ENCODE data around the gene NUDT1. TPM values are rescaled to one million over a fixed set of nuclear protein-coding genes. Genes with fewer than 3 reads are reported as not detected.

Gene NUDT1
- total RNA-seq, 1 experiment from 2014 or later = 47.4 TPM

GRCh38 chr7:2223321-2223720 is 18.7 kb upstream of the NUDT1 start:
- H3K79me2 ChIP-seq (ENCODE audit: insufficient read depth, low read length) = peaks cover 45% of the 10 kb centered on the region
- H3K27ac ChIP-seq (ENCODE audit: low read depth, low read length) = no peak overlapping the region
- POLR2A ChIA-PET = no interaction called here
- peaks cover 0 to 20% of the 10 kb centered on the region in 2 experiments; a peak in 2 of 4 replicates for H3K36me3 ChIP-seq (ENCODE audit: control insufficient read depth in 1 of 2, insufficient read depth in 2 of 2, low read length in 2 of 2)
- no peak overlapping the region for H3K4me2 ChIP-seq (ENCODE audit: low read length)
- no peaks in the 10 kb centered on the region for H4K20me1 ChIP-seq (ENCODE audit: insufficient read depth)
- no peak for DNase-seq (ENCODE audit: low read depth, low spot score)
- peaks cover 0 to 17% of the 10 kb centered on the region in 2 experiments; a peak in 2 of 4 replicates for H3K4me1 ChIP-seq (ENCODE audit: control insufficient read depth in 1 of 2, insufficient read depth in 2 of 2, low read length in 2 of 2)
- no peak for TF ChIP-seq YY1 (IDR thresholded peaks at IDR 0.05; ENCODE audit: extremely low read depth, insufficient replicate concordance, low read depth, low read length)
- TF ChIP-seq POLR2AphosphoS5 (IDR thresholded peaks at IDR 0.05; ENCODE audit: low read depth, low read length) = no peak
- no peak for TF ChIP-seq ELF1 (IDR thresholded peaks at IDR 0.05; ENCODE audit: borderline replicate concordance, low read depth)
- no peak for TF ChIP-seq POLR2A (IDR thresholded peaks at IDR 0.05; ENCODE audit: borderline replicate concordance, extremely low read depth, insufficient read depth, insufficient read length)
- no peak for TF ChIP-seq JUND (IDR thresholded peaks at IDR 0.05)
- no peak for TF ChIP-seq TCF7L2 (IDR thresholded peaks at IDR 0.05; ENCODE audit: borderline replicate concordance, extremely low read depth, insufficient read depth, insufficient read length)
- TF ChIP-seq REST (IDR thresholded peaks at IDR 0.05; ENCODE audit: low read depth) = no peak
- TF ChIP-seq SRF (IDR thresholded peaks at IDR 0.05; ENCODE audit: low read depth) = no peak
- TF ChIP-seq ZNF274 (IDR thresholded peaks at IDR 0.05; ENCODE audit: low read depth, low read length) = no peak
- no peak for TF ChIP-seq EZH2 (IDR thresholded peaks at IDR 0.05)
- no peak for TF ChIP-seq CEBPB (IDR thresholded peaks at IDR 0.05; ENCODE audit: low read depth)
- no peak for TF ChIP-seq FOSL1 (IDR thresholded peaks at IDR 0.05; ENCODE audit: low read depth)
- no peak for TF ChIP-seq RAD21 (IDR thresholded peaks at IDR 0.05; ENCODE audit: low read depth)
- TF ChIP-seq ZBTB33 (IDR thresholded peaks at IDR 0.05; ENCODE audit: extremely low read depth, insufficient replicate concordance, low read length) = no peak
- TF ChIP-seq EZH2phosphoT487 (IDR thresholded peaks at IDR 0.05; ENCODE audit: borderline replicate concordance) = no peak
- TF ChIP-seq MAX (IDR thresholded peaks at IDR 0.05) = no peak
- TF ChIP-seq SIN3A (IDR thresholded peaks at IDR 0.05; ENCODE audit: low read depth) = no peak
- TF ChIP-seq SP1 (IDR thresholded peaks at IDR 0.05; ENCODE audit: low read depth) = no peak
- no peak for TF ChIP-seq CBX3 (IDR thresholded peaks at IDR 0.05; ENCODE audit: low read depth)
- ATAC-seq = no peak
- no TSS peak for BruUV-seq (replicated peaks)
- no peaks in the 10 kb centered on the region for H3K9me3 ChIP-seq (ENCODE audit: control insufficient read depth in 1 of 2, insufficient read depth in 1 of 2, low read depth in 1 of 2, low read length in 2 of 2)
- no peak overlapping the region for H3K4me3 ChIP-seq (replicated peaks in 1 of 2; ENCODE audit: low read depth in 1 of 2, low read length in 2 of 2)
- RAD21 ChIA-PET (ENCODE audit: low non-redundant PET in 1 of 2, low total read pairs in 2 of 2, uncharacterized antibody in 2 of 2, unreplicated experiment in 2 of 2) = no interaction called here
- H3K27me3 ChIP-seq (ENCODE audit: insufficient read depth, low read length) = no peaks in the 10 kb centered on the region
- no peak overlapping the region for H3K9ac ChIP-seq (ENCODE audit: low read length)
- intact Hi-C loops (cut with micrococcal nuclease) = no loop called here
- no peaks in the 10 kb centered on the region for H3K9me2 ChIP-seq (ENCODE audit: insufficient read depth)
- no peak overlapping the region for H2AFZ ChIP-seq (ENCODE audit: low read depth, low read length, poor library complexity, severe bottlenecking)
- CTCF ChIA-PET = no interaction called here
